Fibroblast of mammary gland (primary cell): ENCODE data around the gene GPR55.

Source experiments
- DNase-seq: peaks from one replicate; pipeline ENCODE4 v3.0.0-alpha.2; 2010; ENCODE audit warnings: low read depth
- H3K4me3 ChIP-seq: 2 replicates; pipeline ENCODE4 v1.5.1; 2011; ENCODE audit warnings: low read depth, mild to moderate bottlenecking, low read length, moderate library complexity; ENCODE audit not compliant: control insufficient read depth
- CTCF ChIP-seq: conservative IDR thresholded peaks from 2 replicates; pipeline ENCODE4 v1.5.1; 2011; ENCODE audit warnings: low read depth, low read length, inconsistent platforms; ENCODE audit not compliant: control insufficient read depth, insufficient read depth

GPR55 gene

GRCh38 chr2:230915319-230915718, 9.7 kb downstream of the GPR55 start:
- no peak overlapping the region for H3K4me3 ChIP-seq
- no peak for DNase-seq
- no peak for TF ChIP-seq CTCF

GRCh38 chr2:230914886-230915285, 10.2 kb downstream of the GPR55 start:
- no peak overlapping the region for H3K4me3 ChIP-seq
- DNase-seq: no peak
- TF ChIP-seq CTCF: no peak

GRCh38 chr2:230913406-230914143, 11.5 kb downstream of the GPR55 start:
- peak; percentile 41 for TF ChIP-seq CTCF
- no peak overlapping the region for H3K4me3 ChIP-seq
- peak; percentile 17 for DNase-seq

GRCh38 chr2:230912724-230913123, 12.3 kb downstream of the GPR55 start:
- TF ChIP-seq CTCF: no peak
- H3K4me3 ChIP-seq: no peak overlapping the region
- DNase-seq: no peak

- no peak overlapping the region for H3K4me3 ChIP-seq
- no peak for TF ChIP-seq CTCF
- DNase-seq: no peak
These were observed 13.0 kb downstream of the GPR55 start for GRCh38 chr2:230912046-230912445.

- no peak overlapping the region for H3K4me3 ChIP-seq
- no peak for DNase-seq
- TF ChIP-seq CTCF: no peak
These were observed 14.4 kb downstream of the GPR55 start for GRCh38 chr2:230910546-230911177.
